Upper lobe of right lung (tissue), 1 donor: ENCODE measurements around the gene SRPK3. TPM values are rescaled to one million over a fixed set of nuclear protein-coding genes. Genes with fewer than 3 reads are reported as not detected.
"Not testable (repeated sequence)": the region's sequence is repeated elsewhere in the genome, so short reads cannot be mapped to it uniquely, and the experiment has no call there.

Experiments used
- ATAC-seq: fragments of 200-7000 bp; cut with Tn5 transposase; one replicate; pipeline ENCODE4 v1.9.1; 2020; ENCODE audit warnings: mild to moderate bottlenecking, moderate library complexity
- DNase-seq: peaks from one replicate; pipeline ENCODE4 v3.0.0-alpha.2; 2020
- H3K27ac ChIP-seq: fragments of 200-600 bp; one replicate; pipeline ENCODE4 v1.8.0; 2022
- H3K27me3 ChIP-seq: fragments of 200-600 bp; one replicate; pipeline ENCODE4 v1.8.0; 2022; ENCODE audit warnings: mild to moderate bottlenecking
- H3K36me3 ChIP-seq: fragments of 200-600 bp; one replicate; pipeline ENCODE4 v1.8.0; 2022
- H3K4me1 ChIP-seq: fragments of 200-600 bp; one replicate; pipeline ENCODE4 v1.8.0; 2022
- H3K4me3 ChIP-seq: fragments of 200-600 bp; one replicate; pipeline ENCODE4 v1.8.0; 2022; ENCODE audit warnings: mild to moderate bottlenecking
- H3K9me3 ChIP-seq: fragments of 200-600 bp; one replicate; pipeline ENCODE4 v1.8.0; 2022
- CTCF ChIP-seq: fragments of 200-600 bp; IDR thresholded peaks from one replicate; pipeline ENCODE4 v1.8.0; 2022; ENCODE audit warnings: antibody characterized with exemption
- intact Hi-C: fragments of 100-400 bp; cut with DNase I; formaldehyde crosslinking; loops from one replicate; pipeline ENCODE4 v1.11.0; 2022
- total RNA-seq: library from RNA; stranded (reverse); fragmentation: NEBNext Ultra II Directional; extraction: Animal tissue kit (Norgen Biotek cat#: 25700); gene quantifications from one replicate; pipeline ENCODE4 v1.2.1, GENCODE V29; 2021
- donor health status: DM: no; HTN: yes; CAD: no; lungs with severe emphysema.

SRPK3 gene
- total RNA-seq, 1 donor from 2014 or later = not detected

- Histone ChIP-seq H3K9me3 (no peaks in the 10 kb centered on the region), H3K36me3 (no peaks in the 10 kb centered on the region), H3K27ac (no peak overlapping the region), H3K27me3 (no peaks in the 10 kb centered on the region), H3K4me1 (no peaks in the 10 kb centered on the region), H3K4me3 (no peak overlapping the region)
- TF ChIP-seq CTCF = no peak
- intact Hi-C loops = no loop called here
- no peak for ATAC-seq
- DNase-seq = no peak
These were observed 42.7 kb upstream of the SRPK3 start for GRCh38 chrX:153738056-153738605.

- no peak for TF ChIP-seq CTCF
- Histone ChIP-seq H3K27me3 (no peaks in the 10 kb centered on the region), H3K4me1 (no peaks in the 10 kb centered on the region), H3K27ac (no peak overlapping the region), H3K9me3 (no peaks in the 10 kb centered on the region), H3K36me3 (no peaks in the 10 kb centered on the region), H3K4me3 (no peak overlapping the region)
- no peak for DNase-seq
- intact Hi-C loops = no loop called here
- no peak for ATAC-seq
These were observed 40.9 kb upstream of the SRPK3 start for GRCh38 chrX:153739754-153740486.

- H3K36me3 ChIP-seq = no peaks in the 10 kb centered on the region
- H3K4me3 ChIP-seq = no peak overlapping the region
- no peak for DNase-seq
- ATAC-seq = no peak
- H3K4me1 ChIP-seq = no peaks in the 10 kb centered on the region
- no peaks in the 10 kb centered on the region for H3K9me3 ChIP-seq
- no peak for TF ChIP-seq CTCF
- no peaks in the 10 kb centered on the region for H3K27me3 ChIP-seq
- intact Hi-C loops = no loop called here
- no peak overlapping the region for H3K27ac ChIP-seq
These were observed 40.1 kb upstream of the SRPK3 start for GRCh38 chrX:153740631-153741222.

- DNase-seq = no peak
- no peak for TF ChIP-seq CTCF
- ATAC-seq = no peak
- H3K27me3 ChIP-seq = no peaks in the 10 kb centered on the region
- no peaks in the 10 kb centered on the region for H3K4me1 ChIP-seq
- no peak overlapping the region for H3K27ac ChIP-seq
- no peaks in the 10 kb centered on the region for H3K36me3 ChIP-seq
- no peaks in the 10 kb centered on the region for H3K9me3 ChIP-seq
- intact Hi-C loops = no loop called here
- H3K4me3 ChIP-seq = no peak overlapping the region
These were observed 39.4 kb upstream of the SRPK3 start for GRCh38 chrX:153741446-153741845.

- H3K9me3 ChIP-seq, intact Hi-C loops, H3K27ac ChIP-seq, ATAC-seq, H3K36me3 ChIP-seq, DNase-seq, H3K4me1 ChIP-seq, H3K4me3 ChIP-seq, H3K27me3 ChIP-seq: not testable (repeated sequence)
These were observed 38.7 kb upstream of the SRPK3 start for GRCh38 chrX:153742111-153742510.

- ATAC-seq, H3K36me3 ChIP-seq, H3K4me1 ChIP-seq, H3K4me3 ChIP-seq, intact Hi-C loops, DNase-seq, H3K27me3 ChIP-seq, H3K27ac ChIP-seq, H3K9me3 ChIP-seq: not testable (repeated sequence)
These were observed 37.9 kb upstream of the SRPK3 start for GRCh38 chrX:153742796-153743467.

GRCh38 chrX:153743468-153744209 is 37.2 kb upstream of the SRPK3 start:
- peak; percentile 81 for DNase-seq
- intact Hi-C loops, H3K9me3 ChIP-seq, H3K36me3 ChIP-seq, ATAC-seq, H3K4me1 ChIP-seq, H3K27ac ChIP-seq, H3K27me3 ChIP-seq: not testable (repeated sequence)
- peak overlapping the region; percentile 14 for H3K4me3 ChIP-seq
